Lung (tissue), 12 donors: Measurements from ENCODE around the gene BPIFA2. TPM values are rescaled to one million over a fixed set of nuclear protein-coding genes. Genes with fewer than 3 reads are reported as not detected.
"Not testable (repeated sequence)": the region's sequence is repeated elsewhere in the genome, so short reads cannot be mapped to it uniquely, and the experiment has no call there.

Experiments used
- ATAC-seq: fragments of 200-7000 bp; cut with Tn5 transposase; one replicate; pipeline ENCODE4 v1.9.1; 2020; ENCODE audit warnings: moderate number of reproducible peaks; ENCODE audit not compliant: insufficient read depth, low FRiP score
- DNase-seq, 3 donors: peaks; one replicate each; pipeline ENCODE4 v3.0.0-alpha.2; 2013 to 2017
- H3K27ac ChIP-seq, 2 donors: one replicate each; pipeline ENCODE4 v1.5.1; 2013; ENCODE audit warnings: mild to moderate bottlenecking in 2 of 2, moderate library complexity in 2 of 2, control low read depth in 1 of 2, inconsistent platforms in 1 of 2, low read depth in 1 of 2, low read length in 1 of 2
- H3K27me3 ChIP-seq, 3 donors: one replicate each; pipeline ENCODE4 v1.5.1; 2013; ENCODE audit warnings: low read length in 2 of 3; ENCODE audit not compliant: control insufficient read depth in 3 of 3, insufficient read depth in 3 of 3
- H3K36me3 ChIP-seq, 4 donors: one replicate each; pipeline ENCODE4 v1.5.1; 2013; ENCODE audit warnings: low read length in 4 of 4, mild to moderate bottlenecking in 1 of 4, moderate library complexity in 1 of 4; ENCODE audit not compliant: control insufficient read depth in 4 of 4, insufficient read depth in 4 of 4
- H3K4me1 ChIP-seq, 5 donors: one replicate each; pipeline ENCODE4 v1.5.1; 2013; ENCODE audit warnings: low read length in 5 of 5, mild to moderate bottlenecking in 2 of 5, moderate library complexity in 1 of 5; ENCODE audit not compliant: control insufficient read depth in 5 of 5, insufficient read depth in 5 of 5
- H3K4me3 ChIP-seq: one replicate; pipeline ENCODE4 v1.5.1; 2013; ENCODE audit warnings: mild to moderate bottlenecking, control low read depth, moderate library complexity
- H3K9ac ChIP-seq, 2 donors: one replicate each; pipeline ENCODE4 v1.5.1; 2013; ENCODE audit warnings: low read length in 2 of 2, control low read depth in 1 of 2; ENCODE audit not compliant: insufficient read depth in 1 of 2
- H3K9me3 ChIP-seq, 4 donors: one replicate each; pipeline ENCODE4 v1.5.1; 2013; ENCODE audit warnings: low read length in 3 of 4, mild to moderate bottlenecking in 1 of 4, moderate library complexity in 1 of 4; ENCODE audit not compliant: control insufficient read depth in 4 of 4, insufficient read depth in 3 of 4
- CTCF ChIP-seq: IDR thresholded peaks from 2 replicates; pipeline ENCODE4 v1.5.1; 2012; ENCODE audit warnings: mild to moderate bottlenecking; ENCODE audit errors: control extremely low read depth, extremely low read depth
- WGBS, 2 donors: extraction: QIAGEN DNeasy Blood & Tissue Kit; methylation state at CpG; one replicate each; pipeline ENCODE4 v1.1.7; 2013; 5-methylcytosine and 5-hydroxymethylcytosine counted together
- polyA plus RNA-seq, 2 donors: library from polyadenylated mRNA; stranded (reverse); fragments of 200-250 nt; gene quantifications; one replicate each; pipeline ENCODE4 v1.2.1, GENCODE V29; 2013
- total RNA-seq, 2 donors: library from RNA; depleted of rRNA in 1 of 2; stranded (reverse); fragments of >200 nt in 1 of 2; gene quantifications; one replicate each; pipeline ENCODE4 v1.2.1, GENCODE V29; 2014 to 2021
- donor health status: control.
- donor health status: control.
- donor health status: Bipolar disorder and iron deficiency.
- donor health status: healthy.
- donor health status: DM: yes; HTN: yes; CAD: no.

BPIFA2 gene
- total and polyA plus RNA-seq, 4 donors = 0.40 to 3.1 (median 1.2) TPM; not detected in 1

GRCh38 chr20:33183312-33183711 is 15.4 kb downstream of the BPIFA2 start:
- no peaks in the 10 kb centered on the region for H3K36me3 ChIP-seq
- DNase-seq (no peak), ATAC-seq (no peak)
- no peaks in the 10 kb centered on the region for H3K4me1 ChIP-seq
- H3K27ac ChIP-seq = no peak overlapping the region
- H3K4me3 ChIP-seq = no peak overlapping the region
- 82 to 88% methylated on average over 2 of the region's 2 CpGs for WGBS, 2 donors
- no peak for TF ChIP-seq CTCF
- H3K9ac ChIP-seq = no peak overlapping the region
- H3K27me3 ChIP-seq = no peaks in the 10 kb centered on the region
- H3K9me3 ChIP-seq = peaks cover 0 to 5% (median 1%) of the 10 kb centered on the region in 4 donors

GRCh38 chr20:33185031-33185590 is 17.2 kb downstream of the BPIFA2 start:
- not testable (repeated sequence) for H3K27ac ChIP-seq, H3K4me1 ChIP-seq, H3K27me3 ChIP-seq, H3K9ac ChIP-seq, DNase-seq, ATAC-seq, H3K36me3 ChIP-seq, H3K4me3 ChIP-seq, H3K9me3 ChIP-seq
- whole genome bisulfite sequencing, 2 donors = 92 to 96% methylated on average over 21 to 35 of the region's 40 CpGs

GRCh38 chr20:33187491-33187890 is 19.5 kb downstream of the BPIFA2 start:
- Histone ChIP-seq H3K36me3 (no peaks in the 10 kb centered on the region), H3K4me3 (no peak overlapping the region), H3K27me3 (no peaks in the 10 kb centered on the region), H3K4me1 (peaks cover 0 to 11% (median 0%) of the 10 kb centered on the region in 5 donors), H3K27ac (no peak overlapping the region), H3K9me3 (peaks cover 0 to 5% (median 1%) of the 10 kb centered on the region in 4 donors), H3K9ac (no peak overlapping the region)
- no peak for TF ChIP-seq CTCF
- DNase-seq = no peak
- WGBS, 2 donors = 81 to 83% methylated on average over 4 of the region's 4 CpGs
- ATAC-seq = no peak

GRCh38 chr20:33188421-33188820 is 20.5 kb downstream of the BPIFA2 start:
- WGBS, 2 donors = 83 to 86% methylated on average over 9 of the region's 9 CpGs
- H3K9ac ChIP-seq = no peak overlapping the region
- DNase-seq (no peak), ATAC-seq (no peak)
- peaks cover 0 to 13% (median 0%) of the 10 kb centered on the region in 5 donors for H3K4me1 ChIP-seq
- H3K27me3 ChIP-seq = no peaks in the 10 kb centered on the region
- TF ChIP-seq CTCF = no peak
- peaks cover 0 to 1% (median 0%) of the 10 kb centered on the region in 4 donors for H3K9me3 ChIP-seq
- no peak overlapping the region for H3K4me3 ChIP-seq
- no peaks in the 10 kb centered on the region for H3K36me3 ChIP-seq
- H3K27ac ChIP-seq = no peak overlapping the region
